Measurements from ENCODE around the gene PIN1.
"Not testable (repeated sequence)": the region's sequence is repeated elsewhere in the genome, so short reads cannot be mapped to it uniquely, and the experiment has no call there.

The PIN1 gene

DNA sequence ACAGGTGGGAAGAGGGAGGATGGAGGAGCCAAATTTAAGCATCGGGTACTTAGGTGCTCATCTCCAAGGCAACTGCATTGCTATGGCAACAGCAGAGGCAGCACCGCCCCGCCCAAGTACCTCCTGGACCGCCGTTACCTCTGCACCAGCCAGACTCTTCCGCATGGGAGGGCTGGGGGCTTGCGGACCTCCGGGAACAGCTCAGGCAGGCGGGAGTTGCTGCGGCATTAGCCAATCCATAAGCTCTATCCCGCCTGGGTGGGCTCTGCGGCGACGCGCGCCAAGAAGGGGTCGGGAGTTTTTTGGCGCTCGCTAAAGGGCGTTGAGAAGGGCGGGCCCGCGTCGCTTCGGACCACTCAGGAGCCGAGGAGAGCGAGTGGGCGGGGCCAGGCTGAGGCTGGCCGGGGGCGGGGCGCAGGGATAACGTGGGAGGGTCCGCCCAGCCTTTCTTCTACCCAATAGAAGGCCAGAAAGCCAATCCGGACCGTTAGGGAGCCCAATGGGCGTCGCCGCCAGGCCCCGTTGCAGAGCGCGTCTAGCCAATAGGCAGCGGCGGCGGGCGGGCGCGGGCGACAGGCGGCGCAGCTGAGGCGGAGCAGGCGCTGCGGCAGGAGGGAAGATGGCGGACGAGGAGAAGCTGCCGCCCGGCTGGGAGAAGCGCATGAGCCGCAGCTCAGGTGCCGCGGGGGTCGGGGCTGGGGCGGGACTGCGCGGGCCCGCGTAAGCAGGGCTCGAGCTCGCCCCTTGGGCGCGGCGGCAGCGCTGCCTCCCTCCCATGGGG, at the start of gene PIN1:
Gene PIN1 (plus strand): TSS at position 593 of the 781 bp plus-strand sequence. CDS start 27 bp downstream, at position 620.
- DNase-seq (ENCODE audit: low read depth in 2 of 2): peak; percentile 98

DNA sequence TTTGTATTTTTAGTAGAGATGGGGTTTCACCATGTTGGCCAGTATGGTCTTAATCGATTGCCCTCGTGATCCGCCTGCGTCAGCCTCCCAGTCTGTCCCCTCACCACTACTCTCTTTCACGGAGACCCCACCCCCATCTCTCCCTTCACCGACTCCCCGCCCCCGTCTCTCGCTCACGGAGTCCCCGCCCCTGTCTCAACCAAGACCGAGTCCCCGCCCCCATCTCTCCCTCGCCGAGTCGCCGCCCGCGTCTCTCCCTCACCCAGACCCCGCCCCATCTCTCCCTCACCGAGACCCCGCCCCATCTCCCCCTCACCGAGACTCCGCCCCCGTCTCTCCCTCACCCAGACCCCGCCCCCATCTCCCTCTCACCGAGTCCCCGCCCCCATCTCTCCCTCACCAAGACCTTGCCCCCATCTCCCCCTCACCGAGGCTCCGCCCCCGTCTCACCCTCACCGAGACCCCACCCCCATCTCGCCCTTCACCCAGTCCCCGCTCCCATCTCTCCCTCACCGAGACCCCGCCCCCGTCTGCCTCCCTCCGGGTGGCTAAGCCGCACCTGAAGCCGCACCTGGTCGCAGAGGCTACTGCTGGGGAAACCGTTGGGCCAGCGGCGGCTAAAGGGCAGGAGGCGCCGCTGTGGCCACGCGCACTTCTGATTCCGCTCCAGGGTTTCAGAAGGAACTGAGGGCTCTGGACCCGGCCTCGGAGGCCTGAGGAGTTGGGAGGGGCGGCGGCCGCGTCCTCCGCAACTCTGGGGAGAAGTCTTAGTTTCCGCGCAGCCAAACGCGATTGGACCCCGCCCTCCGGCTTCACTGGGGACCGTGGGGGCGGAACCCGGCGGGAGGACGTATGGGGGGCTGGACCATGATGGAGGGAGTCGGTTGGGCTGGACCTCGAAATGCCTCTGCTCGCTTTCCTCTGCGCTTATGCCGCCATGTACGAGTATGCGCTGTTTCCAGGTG, 49.5 kb upstream of the PIN1 start:
- peak; percentile 98 to 99 for DNase-seq (ENCODE audit: low read depth in 2 of 2)

DNA sequence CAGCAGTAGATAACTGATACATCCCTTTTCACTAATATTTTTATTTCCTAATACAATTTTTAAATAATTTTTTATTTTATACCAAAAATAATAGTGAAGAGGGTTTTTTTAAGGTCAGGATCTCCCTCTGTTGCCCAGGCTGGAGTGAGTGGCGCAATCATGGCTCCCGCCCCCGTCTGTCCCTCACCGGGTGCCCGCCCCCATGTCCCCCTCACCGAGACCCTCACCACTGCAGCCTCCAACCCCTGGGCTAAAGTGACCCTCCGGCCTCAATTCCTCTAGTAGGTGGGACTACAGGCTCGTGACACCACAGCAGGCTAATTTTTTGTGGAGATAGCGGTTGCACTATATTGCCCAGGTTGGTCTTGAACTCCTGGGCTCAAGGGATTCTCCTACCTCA, 48.8 kb upstream of the PIN1 start:
- no peak for DNase-seq (ENCODE audit: low read depth in 2 of 2)

DNA sequence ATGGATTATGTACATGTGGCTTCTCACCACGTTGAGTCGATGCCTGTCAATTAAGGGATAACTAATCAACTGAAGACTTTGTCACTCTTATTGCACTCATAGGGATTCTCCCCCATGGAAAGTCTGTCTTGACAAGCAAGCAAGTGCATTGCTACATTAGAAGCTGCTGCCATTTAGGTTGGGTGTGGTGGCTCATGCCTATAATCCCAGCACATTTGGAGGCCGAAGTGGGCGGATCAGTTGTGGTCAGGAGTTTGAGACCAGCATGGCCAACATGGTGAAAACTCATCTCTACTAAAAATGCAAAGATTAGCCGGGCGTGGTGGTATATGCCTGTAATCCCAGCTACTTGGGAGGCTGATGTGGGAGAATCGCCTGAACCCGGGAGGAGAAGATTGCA, 48.3 kb upstream of the PIN1 start:
- DNase-seq (ENCODE audit: low read depth in 2 of 2): no peak

DNA sequence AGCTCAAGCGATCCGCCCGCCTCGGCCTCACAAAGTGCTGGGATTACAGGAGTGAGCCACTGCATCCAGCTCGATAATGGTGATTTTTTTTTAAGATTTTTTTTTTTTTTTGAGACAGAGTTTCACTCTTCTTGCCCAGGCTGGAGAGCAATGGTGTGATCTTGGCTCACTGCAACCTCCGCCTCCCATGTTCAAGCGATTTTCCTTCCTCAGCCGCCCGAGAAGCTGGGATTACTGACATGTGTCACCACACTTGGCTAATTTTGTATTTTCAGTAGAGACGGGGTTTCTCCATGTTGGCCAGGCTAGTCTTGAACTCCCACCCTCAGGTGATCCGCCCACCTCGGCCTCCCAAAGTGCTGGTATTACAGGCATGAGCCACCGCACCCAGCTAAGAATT, 46.5 kb upstream of the PIN1 start:
- DNase-seq (ENCODE audit: low read depth in 2 of 2): not testable (repeated sequence)

DNA sequence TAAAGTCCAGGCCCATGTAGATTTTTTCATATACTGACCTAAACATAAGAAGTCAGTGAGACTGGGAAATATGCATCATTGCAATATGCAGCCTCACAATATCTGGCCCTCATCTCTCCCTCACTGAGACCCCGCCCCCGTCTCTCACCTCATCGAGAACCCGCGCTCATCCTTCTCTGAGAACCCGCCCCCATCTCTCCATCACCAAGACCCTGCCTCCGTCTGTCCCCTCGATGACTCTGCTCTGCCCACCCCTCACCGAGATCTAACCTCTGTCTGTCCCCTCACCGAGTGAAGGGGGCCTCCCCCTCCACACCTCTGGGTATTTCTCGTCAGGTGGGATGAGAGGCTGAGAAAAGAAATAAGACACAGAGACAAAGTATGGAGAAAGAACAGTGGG, 46.1 kb upstream of the PIN1 start:
- no peak for DNase-seq (ENCODE audit: low read depth in 2 of 2)

DNA sequence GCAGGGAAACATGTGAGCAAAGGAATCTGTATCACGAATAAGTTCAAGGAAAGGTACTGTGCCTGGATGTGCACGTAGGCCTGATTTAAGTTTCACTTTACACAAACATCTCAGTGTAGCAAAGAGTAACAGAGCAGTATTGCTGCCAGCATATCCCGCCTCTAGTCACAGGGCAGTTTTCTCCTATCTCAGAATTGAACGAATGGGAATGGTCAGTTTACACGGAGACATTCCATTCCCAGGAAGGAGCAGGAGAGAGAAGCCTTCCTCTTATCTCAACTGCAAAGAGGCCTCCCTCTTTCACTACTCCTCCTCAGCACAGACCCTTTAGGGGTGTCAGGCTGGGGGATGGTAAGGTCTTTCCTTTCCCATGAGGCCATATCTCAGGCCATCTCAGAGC, 45.5 kb upstream of the PIN1 start:
- not testable (repeated sequence) for DNase-seq (ENCODE audit: low read depth in 2 of 2)

DNA sequence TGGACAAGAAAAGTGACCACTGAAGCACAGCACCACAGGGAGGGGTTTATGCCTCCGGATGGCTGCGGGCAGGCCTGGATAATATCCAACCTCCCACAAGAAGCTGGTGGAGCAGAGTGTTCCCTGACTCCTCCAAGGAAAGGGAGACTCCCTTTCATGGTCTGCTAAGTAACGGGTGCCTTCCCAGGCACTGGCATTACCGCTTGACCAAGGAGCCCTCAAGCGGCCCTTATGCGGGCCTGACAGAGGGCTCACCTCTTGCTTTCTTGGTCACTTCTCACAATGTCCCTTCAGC, 44.1 kb upstream of the PIN1 start:
- not testable (repeated sequence) for DNase-seq (ENCODE audit: low read depth in 2 of 2)

DNA sequence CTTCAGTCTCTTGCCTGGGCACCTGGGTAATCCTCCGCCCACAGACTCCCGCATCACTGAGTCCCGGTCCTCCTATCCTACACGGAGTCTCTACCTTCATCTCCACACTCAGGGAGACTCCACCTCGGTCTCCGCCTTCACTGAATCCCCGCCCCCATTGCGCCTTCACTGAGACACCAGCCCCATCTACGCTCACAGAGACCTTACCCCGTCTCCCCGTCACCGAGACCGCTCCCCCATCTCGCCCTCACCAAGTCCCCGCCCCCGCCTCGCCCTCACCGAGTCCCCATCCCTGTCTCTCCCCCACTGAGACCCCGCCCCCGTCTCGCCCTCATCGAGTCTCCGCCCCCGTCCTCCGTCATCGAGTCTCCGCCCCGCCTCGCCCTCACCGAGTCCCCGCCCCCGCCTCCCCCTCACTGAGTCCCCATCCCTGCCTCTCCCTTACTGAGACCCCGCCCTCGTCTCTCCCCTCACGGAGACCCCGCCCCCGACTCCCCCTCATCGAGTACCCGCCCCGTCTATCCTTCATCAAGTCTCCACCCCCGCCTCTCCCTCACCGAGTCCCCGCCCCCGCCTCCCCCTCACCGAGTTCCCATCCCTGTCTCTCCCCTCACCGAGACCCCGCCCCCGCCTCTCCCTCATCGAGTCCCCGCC, 43.4 kb upstream of the PIN1 start:
- DNase-seq (ENCODE audit: low read depth in 2 of 2): peak; percentile 87 to 89

DNA sequence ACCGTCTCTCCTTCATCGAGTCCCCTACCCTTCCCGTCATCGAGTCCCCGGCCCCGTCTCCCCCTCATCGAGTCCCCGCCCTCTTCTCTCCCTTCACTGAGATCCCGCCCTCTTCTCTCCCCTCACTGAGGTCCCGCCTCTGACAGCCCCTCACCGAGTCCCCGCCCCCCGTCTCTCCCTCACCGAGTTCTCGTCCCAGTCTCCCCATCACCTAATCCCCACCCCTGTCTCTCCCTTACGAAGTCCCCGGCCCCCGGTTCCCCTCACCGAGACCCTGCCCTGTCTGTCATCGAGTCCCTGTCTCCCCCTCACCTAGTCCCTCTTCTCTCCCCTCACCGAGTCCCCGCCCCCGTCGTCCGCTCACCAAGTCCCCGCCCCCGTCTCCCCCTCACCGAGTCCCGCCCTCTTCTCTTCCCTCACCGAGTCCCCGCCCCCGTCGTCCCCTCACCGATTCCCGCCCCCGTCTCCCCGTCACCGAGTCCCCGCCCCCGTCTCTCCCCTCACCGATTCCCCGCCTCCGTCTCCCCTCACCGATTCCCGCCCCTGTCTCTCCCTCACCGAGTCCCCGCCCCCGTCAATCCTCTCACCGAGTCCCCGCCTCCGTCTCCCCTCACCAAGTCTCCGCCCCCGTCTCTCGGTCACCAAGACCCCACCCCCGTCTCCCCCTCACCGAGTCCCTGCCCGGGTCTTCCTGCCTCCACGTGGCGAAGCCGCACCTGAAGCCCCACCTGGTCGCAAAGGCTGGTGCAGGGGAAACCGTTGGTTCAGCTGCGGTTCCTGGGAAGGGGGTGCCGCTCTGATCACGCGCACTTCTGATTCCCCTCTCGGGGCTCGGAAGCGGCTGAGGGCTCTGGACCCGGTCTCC, 42.7 kb upstream of the PIN1 start:
- DNase-seq (ENCODE audit: low read depth in 2 of 2): peak; percentile 88 to 89

DNA sequence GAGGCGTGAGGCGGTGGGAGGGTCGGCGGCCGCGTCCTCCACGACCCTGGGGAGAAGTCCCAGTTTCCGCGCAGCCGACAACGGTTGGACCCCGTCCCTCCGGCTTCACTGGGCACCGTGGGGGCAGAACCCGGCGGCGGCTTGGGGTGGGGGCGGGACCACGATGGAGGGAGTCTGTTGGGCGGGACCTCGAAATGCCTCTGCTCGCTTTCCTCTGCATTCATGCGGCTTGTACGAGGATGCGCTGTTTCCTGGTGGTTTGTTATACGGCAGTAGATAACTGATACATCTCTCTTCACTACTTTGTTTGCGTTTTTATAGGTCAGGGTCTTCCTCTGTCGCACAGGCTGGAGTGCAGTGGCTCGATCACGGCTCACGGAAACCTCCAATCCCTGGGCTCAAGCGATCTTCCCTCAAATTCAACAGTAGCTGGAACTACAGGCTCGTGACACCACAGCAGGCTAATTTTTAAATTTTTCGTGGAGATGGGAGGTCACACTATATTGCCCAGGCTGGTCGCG, 42.0 kb upstream of the PIN1 start:
- peak; percentile 34 to 36 for DNase-seq (ENCODE audit: low read depth in 2 of 2)

DNA sequence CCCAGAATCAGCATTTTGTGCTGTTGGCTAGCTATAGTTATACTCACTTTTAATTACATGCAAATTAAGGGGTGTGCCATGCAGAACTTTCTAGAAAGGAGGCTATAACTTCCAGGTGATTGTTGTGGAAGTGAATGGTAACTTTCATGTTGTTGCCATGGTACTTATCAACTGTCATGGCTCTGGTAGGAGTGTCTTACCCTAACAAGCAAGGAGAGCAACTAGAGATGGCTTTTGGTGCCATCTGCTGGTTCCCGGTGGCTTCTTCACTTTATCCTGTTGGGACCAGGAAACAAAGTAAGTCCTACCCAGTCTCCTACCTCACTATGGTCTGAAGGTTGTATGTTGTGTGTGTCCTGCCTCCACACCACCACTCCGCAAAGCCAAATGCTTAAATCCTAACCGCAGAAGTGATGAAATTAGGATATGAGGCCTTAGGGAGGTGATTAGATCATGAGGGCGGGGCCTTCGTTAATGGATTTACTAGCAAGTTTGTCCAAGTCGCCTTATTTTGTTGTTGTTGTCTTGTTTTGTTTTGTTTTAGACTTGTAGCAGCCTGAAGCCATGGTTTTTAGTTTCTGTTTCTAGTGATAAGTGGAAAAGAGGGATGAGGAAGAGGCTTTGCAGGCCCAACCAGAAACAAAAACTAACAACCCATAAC, 38.9 kb upstream of the PIN1 start:
- peak; percentile 72 to 75 for DNase-seq (ENCODE audit: low read depth in 2 of 2)

DNA sequence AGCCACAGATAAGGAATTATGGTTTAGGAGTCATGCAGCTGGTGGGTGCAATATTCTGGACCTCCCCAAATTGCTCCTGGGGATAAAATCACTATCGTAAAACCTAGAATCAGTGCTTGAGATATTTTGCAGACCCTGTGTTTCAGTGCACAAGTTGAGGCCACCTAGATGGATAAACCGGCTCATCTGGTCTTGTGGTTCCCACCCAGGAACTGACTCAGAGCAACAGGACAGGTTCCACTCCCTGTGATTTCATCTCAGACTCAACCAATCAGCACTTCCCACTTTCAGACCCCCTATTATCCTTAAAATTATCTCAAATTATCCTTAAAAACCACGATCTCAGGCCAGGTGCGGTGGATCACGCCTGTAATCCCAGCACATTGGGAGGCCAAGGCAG, 37.2 kb upstream of the PIN1 start:
- DNase-seq (ENCODE audit: low read depth in 2 of 2): no peak

DNA sequence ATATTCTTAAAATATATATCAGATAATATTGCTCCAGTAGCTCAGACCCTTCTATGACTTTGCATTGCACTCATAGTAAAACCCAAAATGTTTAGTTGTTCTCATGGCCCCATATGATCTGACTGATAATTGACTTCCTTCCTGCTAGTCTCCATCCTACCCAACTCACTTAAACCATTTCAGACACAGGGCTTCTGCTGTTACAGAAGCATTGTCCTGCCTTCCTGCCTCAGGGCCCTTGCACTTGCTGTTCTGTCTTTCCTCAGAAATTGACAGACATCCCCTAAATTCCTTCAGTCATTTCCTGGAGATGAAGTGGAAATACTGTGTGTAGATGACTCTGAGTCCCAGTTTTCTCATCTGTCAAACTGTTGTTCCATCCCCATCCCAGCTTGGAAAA, 36.0 kb upstream of the PIN1 start:
- no peak for DNase-seq (ENCODE audit: low read depth in 2 of 2)

DNA sequence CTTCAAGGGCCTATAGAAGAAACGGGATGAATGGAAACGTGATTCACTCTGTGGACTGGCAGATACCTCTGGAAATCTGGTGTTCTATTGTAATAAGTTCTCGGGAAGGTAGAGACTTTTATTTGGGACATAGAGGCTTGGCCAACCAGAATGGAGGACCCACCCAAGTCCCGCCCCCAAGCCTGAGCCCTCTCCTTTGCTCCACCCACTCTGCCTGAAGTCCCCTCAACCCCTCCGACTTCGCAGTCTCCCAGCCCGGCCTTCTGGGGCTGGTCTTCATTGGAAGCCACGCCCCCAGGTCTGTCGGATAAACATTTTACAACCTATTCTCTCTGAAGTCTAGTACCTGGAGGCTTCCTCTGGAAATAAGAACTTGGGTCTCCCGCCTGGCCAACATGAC, 33.1 kb upstream of the PIN1 start:
- DNase-seq (ENCODE audit: low read depth in 2 of 2): no peak

DNA sequence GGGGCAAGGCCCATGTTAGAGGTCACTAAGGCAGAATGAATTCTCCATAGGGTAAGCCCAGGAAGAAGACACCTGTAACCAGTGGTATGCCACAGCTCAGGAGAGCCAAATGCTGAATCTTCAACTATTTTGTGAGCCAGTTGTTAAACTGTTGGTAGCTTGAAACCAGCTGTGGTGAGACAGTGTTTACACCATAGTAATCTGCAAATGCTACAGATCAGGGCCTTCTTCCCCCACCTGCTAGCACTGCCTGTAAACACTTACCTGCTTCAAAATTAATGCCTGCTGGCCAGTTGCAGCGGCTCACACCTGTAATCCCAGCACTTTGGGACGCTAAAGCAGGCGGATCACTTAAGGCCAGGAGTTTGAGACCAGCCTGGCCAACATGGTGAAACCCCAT, 28.3 kb upstream of the PIN1 start:
- no peak for DNase-seq (ENCODE audit: low read depth in 2 of 2)

DNA sequence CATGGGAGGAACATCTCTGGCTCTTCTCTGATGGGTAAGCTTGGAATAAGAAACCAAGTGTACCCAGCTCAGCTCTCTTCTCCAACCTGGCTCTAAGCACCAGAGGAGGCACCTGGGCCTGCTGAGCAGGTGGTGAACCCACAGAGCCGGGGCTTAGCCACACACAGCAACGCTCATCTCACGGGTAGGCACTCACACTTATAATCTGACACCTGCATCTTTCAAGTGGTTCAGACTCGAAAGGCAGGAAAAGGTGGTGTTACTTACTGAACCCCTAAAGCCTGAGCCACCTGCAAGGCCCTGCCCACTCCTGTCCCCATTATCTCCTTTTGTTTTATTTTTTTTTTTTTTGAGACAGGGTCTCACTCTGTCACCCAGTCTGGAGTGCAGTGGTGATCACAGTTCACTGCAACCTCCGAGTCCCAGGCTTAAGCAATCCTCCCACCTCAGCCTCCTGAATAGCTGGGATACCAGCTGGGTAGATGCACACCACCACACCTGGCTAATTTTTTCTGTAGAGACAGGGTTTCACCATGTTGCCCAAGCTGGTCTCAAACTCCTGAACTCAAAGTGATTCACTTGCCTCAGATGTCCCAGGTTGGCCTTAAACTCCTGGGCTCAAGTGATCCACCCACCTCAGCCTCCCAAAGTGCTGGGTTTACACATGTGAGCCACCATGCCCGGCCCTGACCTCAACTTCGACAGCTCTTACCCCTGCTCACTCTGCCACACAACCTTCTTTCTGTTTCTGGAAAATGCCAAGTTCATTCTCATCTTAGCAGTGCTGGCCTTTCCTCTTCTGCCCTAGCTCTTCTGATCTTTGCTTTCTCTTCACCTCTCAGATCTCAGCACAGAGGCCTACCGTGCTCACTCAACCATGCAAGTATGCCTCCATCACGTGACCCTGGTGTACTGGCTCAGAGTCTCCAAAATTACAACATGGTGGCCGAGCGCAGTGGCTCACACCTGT, 26.0 kb upstream of the PIN1 start:
- no peak for DNase-seq (ENCODE audit: low read depth in 2 of 2)

DNA sequence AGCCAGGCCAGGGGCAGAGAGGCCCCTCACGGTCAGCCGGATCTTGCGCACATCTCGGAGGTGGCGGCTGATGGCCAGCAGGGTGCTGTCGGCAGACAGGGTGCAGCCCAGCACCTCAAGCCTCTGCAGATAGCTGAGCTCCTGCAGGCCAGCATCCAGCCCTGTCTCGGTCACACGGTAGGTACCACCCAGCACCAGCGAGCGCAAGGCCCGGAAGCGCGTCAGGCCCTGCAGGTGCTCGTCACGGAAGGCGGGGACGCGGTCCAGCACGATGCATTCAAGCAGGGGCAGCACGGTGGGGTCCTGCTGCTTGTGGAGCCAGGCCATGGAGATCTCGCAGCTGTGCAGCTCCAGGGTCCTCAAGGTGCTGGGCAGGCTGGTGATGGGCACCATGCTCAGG, 24.0 kb upstream of the PIN1 start:
- no peak for DNase-seq (ENCODE audit: low read depth in 2 of 2)

DNA sequence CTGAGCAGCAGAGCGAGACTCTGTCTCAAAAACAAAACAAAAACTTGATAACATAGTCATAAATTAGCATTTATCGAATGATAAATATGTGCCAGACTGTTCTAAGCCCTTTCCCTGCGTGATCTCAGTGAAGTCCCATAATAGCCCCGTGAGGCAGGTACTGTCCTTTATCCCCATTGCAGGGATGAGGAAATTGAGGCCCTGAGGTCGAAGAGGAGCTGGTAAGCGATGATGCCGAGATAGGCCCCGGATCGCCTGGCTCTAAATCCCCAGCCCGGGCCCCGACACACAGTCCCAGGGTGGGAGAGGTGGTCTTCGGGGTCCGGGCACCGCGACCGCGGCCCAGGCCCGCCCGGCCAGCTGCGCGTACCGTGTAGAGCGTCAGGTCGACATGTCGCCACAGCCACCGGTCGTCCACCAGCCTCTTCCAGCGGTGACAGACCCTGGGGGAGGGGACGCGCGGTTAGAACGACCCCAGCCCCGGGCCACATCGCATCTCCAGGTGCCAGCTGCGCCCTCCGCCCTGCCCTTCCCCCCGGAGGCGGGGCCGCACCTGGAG, 16.9 kb upstream of the PIN1 start:
- no peak for DNase-seq (ENCODE audit: low read depth in 2 of 2)

Measured in activated CD4-positive, alpha-beta T cell treated with anti-CD3 and anti-CD28 coated beads for 24 hours (primary cell).